K562 (cell line): Measurements from ENCODE around the gene LRRC31. TPM values are rescaled to one million over a fixed set of nuclear protein-coding genes. Genes with fewer than 3 reads are reported as not detected.
A peak's percentile ranks its signal among the peaks of the same experiment; 100 is the strongest.

ENCODE experiments used
- ATAC-seq: fragments of 200-7000 bp; cut with Tn5 transposase; 3 replicates; pipeline ENCODE4 v1.9.1; 2020; ENCODE audit warnings: moderate library complexity
- BruUV-seq: library from RNA; stranded (reverse); fragments of 400-500 nt; replicated peaks from 2 replicates; lab custom pipeline; 2021; lab: Mats Ljungman, UMichigan
- CTCF ChIA-PET: fragments of 300-600 bp; formaldehyde crosslinking; extraction: SDS; loops from one replicate; lab custom pipeline; 2021; ENCODE audit warnings: low intra/inter-chr PET ratio; lab: Yijun Ruan, JAX
- POLR2A ChIA-PET: fragments of 300-600, 350-650 bp; sonication (Branson Sonifier 250); formaldehyde crosslinking; extraction: SDS; loops from one replicate; lab custom pipeline; 2021; ENCODE audit warnings: antibody characterized with exemption, inconsistent platforms; lab: Yijun Ruan, JAX
- DNase-seq, 4 experiments: peaks; one replicate each; pipeline versions ENCODE4 v3.0.0 to v3.0.0-alpha.2; 2011 to 2018; ENCODE audit warnings: low spot score in 3 of 4, mixed read lengths in 3 of 4; ENCODE audit errors: extremely low read depth in 1 of 4
- FAIRE-seq: peaks from 2 replicates; lab custom pipeline; 2011; peaks lifted over from hg19 to GRCh38; lab: Jason Lieb, UNC
- H2AFZ ChIP-seq: 2 replicates; pipeline ENCODE4 v1.6.0; 2011; ENCODE audit warnings: low read depth, low read length, control low read depth, inconsistent platforms
- H3K27ac ChIP-seq: fragments of 200-600 bp; 3 replicates; pipeline ENCODE4 v1.8.0; 2011; ENCODE audit warnings: low read depth, mild to moderate bottlenecking, control low read depth, inconsistent platforms, low read length, moderate library complexity, mixed read lengths; ENCODE audit errors: extremely low read depth
- H3K27me3 ChIP-seq, 2 experiments: fragments of 300-600 bp in 1 of 2; 2 replicates in 1 of 2; 3 replicates in 1 of 2; pipeline versions ENCODE4 v1.6.0 to v1.8.0; 2011; ENCODE audit warnings: inconsistent platforms in 2 of 2, low read length in 2 of 2, mild to moderate bottlenecking in 1 of 2, mixed read lengths in 1 of 2, moderate library complexity in 1 of 2; ENCODE audit not compliant: control insufficient read depth in 2 of 2, insufficient read depth in 2 of 2
- H3K36me3 ChIP-seq: fragments of 300-600 bp; 3 replicates; pipeline ENCODE4 v1.8.0; 2011; ENCODE audit warnings: mild to moderate bottlenecking, low read length, inconsistent platforms; ENCODE audit not compliant: control insufficient read depth, insufficient read depth
- H3K4me1 ChIP-seq, 2 experiments: fragments of 200-600 bp in 1 of 2; replicated peaks in 1 of 2; 2 replicates in 1 of 2; 3 replicates in 1 of 2; pipeline versions ENCODE4 v1.5.1 to v1.8.0; 2011; ENCODE audit warnings: inconsistent platforms in 2 of 2, low read length in 2 of 2, mild to moderate bottlenecking in 1 of 2, mixed read lengths in 1 of 2, moderate library complexity in 1 of 2; ENCODE audit not compliant: control insufficient read depth in 2 of 2, insufficient read depth in 2 of 2
- H3K4me2 ChIP-seq: 2 replicates; pipeline ENCODE4 v1.6.1; 2011; ENCODE audit warnings: low read length, control low read depth, inconsistent platforms, mixed read lengths; ENCODE audit not compliant: insufficient read depth
- H3K4me3 ChIP-seq: fragments of 200-600 bp; sonication (generic), shearing (Covaris generic); 2 replicates; pipeline ENCODE4 v1.5.1; 2016; ENCODE audit warnings: control low read depth, inconsistent platforms
- H3K79me2 ChIP-seq: fragments of 200-600 bp; 3 replicates; pipeline ENCODE4 v1.8.0; 2011; ENCODE audit warnings: low read length, inconsistent platforms; ENCODE audit not compliant: control insufficient read depth, insufficient read depth
- H3K9ac ChIP-seq, 2 experiments: 2 replicates each; pipeline versions ENCODE4 v1.6.0 to v1.6.1; 2011; ENCODE audit warnings: low read depth in 2 of 2, low read length in 2 of 2, control low read depth in 1 of 2, inconsistent platforms in 1 of 2, mild to moderate bottlenecking in 1 of 2, mixed read lengths in 1 of 2; ENCODE audit not compliant: insufficient read depth in 1 of 2
- H3K9me1 ChIP-seq: one replicate; pipeline ENCODE4 v1.6.0; 2011; ENCODE audit warnings: inconsistent platforms, mild to moderate bottlenecking, low read length, moderate library complexity; ENCODE audit not compliant: control insufficient read depth, insufficient read depth
- H3K9me3 ChIP-seq: replicated peaks from 2 replicates; pipeline ENCODE4 v1.5.1; 2011; ENCODE audit warnings: low read depth, low read length, inconsistent platforms; ENCODE audit not compliant: control insufficient read depth, insufficient read depth
- H4K20me1 ChIP-seq: replicated peaks from 2 replicates; pipeline ENCODE4 v1.6.1; 2011; ENCODE audit warnings: low read length, inconsistent platforms, mixed read lengths; ENCODE audit not compliant: control insufficient read depth, insufficient read depth
- CBFA2T3 ChIP-seq: fragments of 450-650 bp; IDR thresholded peaks from 2 replicates; pipeline ENCODE4 v1.6.1; 2017
- CBX8 ChIP-seq: fragments of 200-600 bp; sonication (generic); IDR thresholded peaks from 2 replicates; pipeline ENCODE4 v1.6.1; 2012; ENCODE audit warnings: borderline replicate concordance, mixed run types, low read depth, mild to moderate bottlenecking, moderate library complexity, mixed read lengths, low read length, control low read depth, inconsistent platforms; ENCODE audit not compliant: poor library complexity, severe bottlenecking; ENCODE audit errors: extremely low read depth
- FOXA1 ChIP-seq: fragments of 450-650 bp; IDR thresholded peaks from 2 replicates; pipeline ENCODE4 v1.6.1; 2016; ENCODE audit warnings: mild to moderate bottlenecking, borderline replicate concordance
- KLF6 ChIP-seq: fragments of 250-450 bp; sonication (Bioruptor Pico); IDR thresholded peaks from 2 replicates; pipeline ENCODE4 v1.4.0; 2020; ENCODE audit warnings: mild to moderate bottlenecking, moderate library complexity, borderline replicate concordance
- NFYB ChIP-seq: IDR thresholded peaks from 2 replicates; pipeline ENCODE4 v1.6.1; 2011; ENCODE audit warnings: mild to moderate bottlenecking, moderate library complexity; ENCODE audit not compliant: insufficient read length; ENCODE audit errors: extremely low read depth
- NR3C1 ChIP-seq: sonication (generic); formaldehyde crosslinking; IDR thresholded peaks from 2 replicates; pipeline ENCODE4 v1.8.1; 2022; ENCODE audit warnings: missing genetic modification reagents
- OTX1 ChIP-seq: fragments of 450-650 bp; formaldehyde crosslinking; IDR thresholded peaks from 2 replicates; pipeline ENCODE4 v1.4.0; 2022; ENCODE audit warnings: mild to moderate bottlenecking
- PTBP1 ChIP-seq: fragments of 200-400 bp; formaldehyde crosslinking; IDR thresholded peaks from 2 replicates; pipeline ENCODE4 v1.6.1; 2017; ENCODE audit warnings: low read depth, low read length
- RAD21 ChIP-seq, 2 experiments: fragments of 250-450 bp in 1 of 2; fragments of 450-650 bp in 1 of 2; sonication (Bioruptor Pico) in 1 of 2; formaldehyde crosslinking in 1 of 2; IDR thresholded peaks in 1 of 2; conservative IDR thresholded peaks in 1 of 2; 2 replicates each; pipeline versions ENCODE4 v1.4.0 to v1.8.0; 2020 to 2022; ENCODE audit warnings: mild to moderate bottlenecking in 2 of 2, moderate library complexity in 1 of 2
- STAG1 ChIP-seq: sonication (generic); formaldehyde crosslinking; IDR thresholded peaks from 2 replicates; pipeline ENCODE4 v1.5.0; 2020; ENCODE audit warnings: missing genetic modification reagents, borderline replicate concordance
- ZNF12 ChIP-seq: sonication (generic); formaldehyde crosslinking; IDR thresholded peaks from 2 replicates; pipeline ENCODE4 v1.4.0; 2020; ENCODE audit warnings: mild to moderate bottlenecking, missing genetic modification reagents
- ZNF197 ChIP-seq: fragments of 200-800 bp; sonication (Bioruptor generic); IDR thresholded peaks from 2 replicates; pipeline ENCODE4 v1.6.1; 2016; ENCODE audit warnings: low read depth, missing genetic modification characterization, missing compliant biosample characterization
- ZNF696 ChIP-seq: fragments of 250-450 bp; sonication (Bioruptor Pico); conservative IDR thresholded peaks from 2 replicates; pipeline ENCODE4 v1.4.0; 2020; ENCODE audit warnings: mild to moderate bottlenecking, moderate library complexity
- WGBS: fragments of 100-300 bp; shearing (Covaris generic); methylation state at CpG from one replicate; pipeline ENCODE4 v1.1.6; 2016; ENCODE audit warnings: low coverage, mixed read lengths; ENCODE audit not compliant: insufficient coverage; ENCODE audit errors: missing lambda C conversion rate; 5-methylcytosine and 5-hydroxymethylcytosine counted together
- in situ Hi-C: fragments of 300-500 bp; cut with MboI; formaldehyde crosslinking; loops from 4 replicates; pipeline ENCODE4 v1.15.0; 2018; ENCODE audit warnings: inconsistent platforms, mixed read lengths
- intact Hi-C: fragments of 100-400 bp; cut with micrococcal nuclease; formaldehyde crosslinking; loops from 2 replicates; pipeline ENCODE4 v1.14.2; 2022
- polyA plus RNA-seq, 8 experiments: library from polyadenylated mRNA; depleted of rRNA in 4 of 8; stranded (reverse) in 5 of 8; unstranded in 3 of 8; fragments of >200 nt; fragmentation: Nextera tagmentation in 2 of 8; fragmentation: Illumina TruSeq in 1 of 8; extraction: Ambion mirVana in 2 of 8; extraction: Trizol in 1 of 8; gene quantifications; 2 replicates each; pipeline versions ENCODE4 v1.2.1 to v1.2.3, GENCODE V29; 2011 to 2014; ENCODE audit warnings: inconsistent platforms in 1 of 8, missing spikeins in 1 of 8
- total RNA-seq, 7 experiments: library from RNA; depleted of rRNA in 6 of 7; stranded (reverse); fragments of >200 nt in 6 of 7; fragmentation: Illumina TruSeq in 2 of 7; extraction: Trizol in 2 of 7; gene quantifications; 2 replicates each; pipeline versions ENCODE4 v1.2.1 to v1.2.3, GENCODE V29; 2011 to 2021; ENCODE audit warnings: low replicate concordance in 1 of 7
- TF ChIP-seq, protein P1 (sequence below): fragments of 250-450 bp; sonication (Bioruptor Pico); IDR thresholded peaks from 2 replicates; pipeline ENCODE4 v1.5.0; 2020; ENCODE audit warnings: mild to moderate bottlenecking, borderline replicate concordance
- TF ChIP-seq, protein P2 (sequence below): sonication (generic); formaldehyde crosslinking; IDR thresholded peaks from 2 replicates; pipeline ENCODE4 v1.8.1; 2022; ENCODE audit warnings: missing genetic modification reagents

Gene LRRC31
- total and polyA plus RNA-seq, 9 of the 15 experiments (the other 6 are each of a cell fraction or from before 2014, with no cell fraction given) = not detected

DNA sequence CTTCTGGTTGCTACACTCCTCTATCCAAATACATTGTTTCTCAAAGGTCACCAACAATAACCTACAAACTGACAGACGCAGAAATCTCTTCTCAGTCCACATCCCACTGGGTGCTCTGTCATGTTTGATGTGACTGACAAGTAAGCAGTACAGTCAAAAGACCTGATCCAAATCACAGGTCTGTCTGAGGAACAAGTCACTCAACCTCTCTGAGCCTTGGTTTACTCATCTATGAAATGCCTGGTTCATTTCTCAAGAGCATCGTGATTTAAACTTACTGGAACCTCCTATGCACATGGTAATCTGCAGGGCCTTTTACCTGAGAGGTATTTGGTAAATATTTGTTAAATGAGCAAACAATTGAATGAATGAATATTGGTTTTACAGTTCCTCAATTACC lies 5.5 kb downstream of the LRRC31 start:
- POLR2A ChIA-PET = no interaction called here
- H3K27me3 ChIP-seq = no peaks in the 10 kb centered on the region
- intact Hi-C loops = loop anchor here (5.0 to 10.0 kb wide), 3 partner anchors 68 to 548 kb away; no protein-coding TSS in a partner anchor
- H3K36me3 ChIP-seq = no peaks in the 10 kb centered on the region
- 48% methylated on average over 2 of the region's 2 CpGs for WGBS
- no peaks in the 10 kb centered on the region for H4K20me1 ChIP-seq
- no peak overlapping the region for H3K4me3 ChIP-seq
- ATAC-seq (no peak), FAIRE-seq (peak; percentile 51), DNase-seq (no peak)
- H3K9me1 ChIP-seq = no peaks in the 10 kb centered on the region
- 0 out of 2 replicates have a peak overlapping the region, but pooled peaks have one; percentile 8 for H2AFZ ChIP-seq
- CTCF ChIA-PET = interaction anchor here (0.9 to 1.2 kb wide), 2 partner anchors 64 to 102 kb away, joined by 3 read pairs; no protein-coding TSS in a partner anchor
- H3K4me1 ChIP-seq = no peaks in the 10 kb centered on the region; a peak in 1 of 5 replicates
- no peak overlapping the region for H3K4me2 ChIP-seq
- no peaks in the 10 kb centered on the region for H3K79me2 ChIP-seq
- in situ Hi-C loops = no loop called here
- no TSS peak for BruUV-seq
- H3K27ac ChIP-seq = no peak overlapping the region
- H3K9me3 ChIP-seq = no peaks in the 10 kb centered on the region
- no peak overlapping the region for H3K9ac ChIP-seq
- no peak for TF ChIP-seq RAD21 (CRISPR knock-in tag; conservative IDR thresholded peaks at IDR 0.05 in 1 of 2, IDR thresholded peaks at IDR 0.05 in 1 of 2)
- TF ChIP-seq NR3C1 (CRISPR knock-in tag) = no peak
- no peak for TF ChIP-seq KLF6 (CRISPR knock-in tag)
- no peak for TF ChIP-seq FOXA1
- no peak for TF ChIP-seq CBFA2T3
- TF ChIP-seq STAG1 = no peak
- TF ChIP-seq, protein P1, sequence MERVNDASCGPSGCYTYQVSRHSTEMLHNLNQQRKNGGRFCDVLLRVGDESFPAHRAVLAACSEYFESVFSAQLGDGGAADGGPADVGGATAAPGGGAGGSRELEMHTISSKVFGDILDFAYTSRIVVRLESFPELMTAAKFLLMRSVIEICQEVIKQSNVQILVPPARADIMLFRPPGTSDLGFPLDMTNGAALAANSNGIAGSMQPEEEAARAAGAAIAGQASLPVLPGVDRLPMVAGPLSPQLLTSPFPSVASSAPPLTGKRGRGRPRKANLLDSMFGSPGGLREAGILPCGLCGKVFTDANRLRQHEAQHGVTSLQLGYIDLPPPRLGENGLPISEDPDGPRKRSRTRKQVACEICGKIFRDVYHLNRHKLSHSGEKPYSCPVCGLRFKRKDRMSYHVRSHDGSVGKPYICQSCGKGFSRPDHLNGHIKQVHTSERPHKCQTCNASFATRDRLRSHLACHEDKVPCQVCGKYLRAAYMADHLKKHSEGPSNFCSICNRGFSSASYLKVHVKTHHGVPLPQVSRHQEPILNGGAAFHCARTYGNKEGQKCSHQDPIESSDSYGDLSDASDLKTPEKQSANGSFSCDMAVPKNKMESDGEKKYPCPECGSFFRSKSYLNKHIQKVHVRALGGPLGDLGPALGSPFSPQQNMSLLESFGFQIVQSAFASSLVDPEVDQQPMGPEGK = no peak
- TF ChIP-seq, protein P2, sequence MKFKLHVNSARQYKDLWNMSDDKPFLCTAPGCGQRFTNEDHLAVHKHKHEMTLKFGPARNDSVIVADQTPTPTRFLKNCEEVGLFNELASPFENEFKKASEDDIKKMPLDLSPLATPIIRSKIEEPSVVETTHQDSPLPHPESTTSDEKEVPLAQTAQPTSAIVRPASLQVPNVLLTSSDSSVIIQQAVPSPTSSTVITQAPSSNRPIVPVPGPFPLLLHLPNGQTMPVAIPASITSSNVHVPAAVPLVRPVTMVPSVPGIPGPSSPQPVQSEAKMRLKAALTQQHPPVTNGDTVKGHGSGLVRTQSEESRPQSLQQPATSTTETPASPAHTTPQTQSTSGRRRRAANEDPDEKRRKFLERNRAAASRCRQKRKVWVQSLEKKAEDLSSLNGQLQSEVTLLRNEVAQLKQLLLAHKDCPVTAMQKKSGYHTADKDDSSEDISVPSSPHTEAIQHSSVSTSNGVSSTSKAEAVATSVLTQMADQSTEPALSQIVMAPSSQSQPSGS (CRISPR knock-in tag) = no peak
- no peak for TF ChIP-seq OTX1
- no peak for TF ChIP-seq NFYB
- no peak for TF ChIP-seq PTBP1
- no peak for TF ChIP-seq ZNF197 (CRISPR knock-in tag)
- TF ChIP-seq ZNF696 (CRISPR knock-in tag) = no peak
- TF ChIP-seq CBX8 = no peak
- no peak for TF ChIP-seq ZNF12 (CRISPR knock-in tag)
